ENCODE results near the gene SYVN1.

SYVN1 gene

GRCh38 chr11:65111159-65111743 is 23.1 kb downstream of the SYVN1 start:
- DNase-seq (ENCODE audit: low read depth in 1 of 2, low spot score in 1 of 2): no peak
- in situ Hi-C loops (cut with HindIII; ENCODE audit: low pct_unique_long_range_greater_than_20kb, low sequenced_read_pairs): no loop called here
- no peak for TF ChIP-seq JUND (IDR thresholded peaks at IDR 0.05; ENCODE audit: low read depth)

- DNase-seq (ENCODE audit: low read depth in 1 of 2, low spot score in 1 of 2): peak; percentile 89 to 91
- no peak for TF ChIP-seq JUND (IDR thresholded peaks at IDR 0.05; ENCODE audit: low read depth)
- in situ Hi-C loops (cut with HindIII; ENCODE audit: low pct_unique_long_range_greater_than_20kb, low sequenced_read_pairs): no loop called here
Measured at GRCh38 chr11:65110354-65110861, 23.9 kb downstream of the SYVN1 start.

DNA sequence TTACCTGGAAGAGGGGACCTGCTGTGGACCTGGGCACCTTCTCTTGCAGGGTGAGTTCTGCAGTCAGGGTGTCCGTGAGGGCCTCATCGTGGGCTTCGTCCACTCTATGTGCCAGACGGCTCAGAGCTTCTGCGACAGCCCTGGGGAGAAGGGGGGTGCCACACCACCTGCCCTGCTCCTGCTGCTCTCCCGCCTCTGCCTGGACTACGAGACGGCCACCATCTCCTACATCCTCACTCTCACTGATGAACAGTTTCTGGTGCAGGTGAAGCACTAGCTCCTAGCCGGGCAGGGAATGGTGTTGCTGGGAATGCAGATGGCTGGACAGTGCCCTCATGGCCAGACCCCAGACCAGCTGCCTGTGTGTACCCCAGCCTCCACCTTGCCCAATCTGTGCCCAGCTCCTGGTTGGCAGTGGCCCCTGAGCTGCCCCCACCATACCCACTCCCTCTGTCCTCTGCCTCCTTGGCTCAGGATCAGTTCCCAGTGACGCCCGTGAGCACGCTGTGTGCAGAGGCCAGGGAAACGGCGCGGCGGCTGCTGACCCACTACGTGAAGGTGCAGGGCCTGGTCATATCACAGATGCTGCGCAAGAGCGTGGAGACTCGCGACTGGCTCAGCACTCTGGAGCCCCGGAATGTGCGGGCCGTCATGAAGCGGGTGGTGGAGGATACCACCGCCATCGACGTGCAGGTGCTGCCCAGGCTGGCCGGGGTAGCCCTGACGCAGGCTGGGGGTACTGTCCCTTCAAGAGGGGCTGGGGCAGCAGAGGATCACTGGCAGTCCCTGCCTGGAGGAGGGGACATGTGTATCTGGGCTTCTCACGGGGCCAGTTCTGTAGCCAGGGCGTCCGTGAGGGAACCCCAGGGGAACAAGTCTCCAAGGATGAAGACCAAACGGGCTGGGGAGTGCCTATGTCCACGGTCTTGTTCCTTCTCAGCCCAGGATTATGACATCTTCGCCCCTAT is 24.8 kb downstream of the SYVN1 start:
- TF ChIP-seq JUND (IDR thresholded peaks at IDR 0.05; ENCODE audit: low read depth): no peak
- in situ Hi-C loops (cut with HindIII; ENCODE audit: low pct_unique_long_range_greater_than_20kb, low sequenced_read_pairs): no loop called here
- no peak for DNase-seq (ENCODE audit: low read depth in 1 of 2, low spot score in 1 of 2)

GRCh38 chr11:65108469-65109123 is 25.7 kb downstream of the SYVN1 start:
- in situ Hi-C loops (cut with HindIII; ENCODE audit: low pct_unique_long_range_greater_than_20kb, low sequenced_read_pairs): no loop called here
- TF ChIP-seq JUND (IDR thresholded peaks at IDR 0.05; ENCODE audit: low read depth): no peak

DNA sequence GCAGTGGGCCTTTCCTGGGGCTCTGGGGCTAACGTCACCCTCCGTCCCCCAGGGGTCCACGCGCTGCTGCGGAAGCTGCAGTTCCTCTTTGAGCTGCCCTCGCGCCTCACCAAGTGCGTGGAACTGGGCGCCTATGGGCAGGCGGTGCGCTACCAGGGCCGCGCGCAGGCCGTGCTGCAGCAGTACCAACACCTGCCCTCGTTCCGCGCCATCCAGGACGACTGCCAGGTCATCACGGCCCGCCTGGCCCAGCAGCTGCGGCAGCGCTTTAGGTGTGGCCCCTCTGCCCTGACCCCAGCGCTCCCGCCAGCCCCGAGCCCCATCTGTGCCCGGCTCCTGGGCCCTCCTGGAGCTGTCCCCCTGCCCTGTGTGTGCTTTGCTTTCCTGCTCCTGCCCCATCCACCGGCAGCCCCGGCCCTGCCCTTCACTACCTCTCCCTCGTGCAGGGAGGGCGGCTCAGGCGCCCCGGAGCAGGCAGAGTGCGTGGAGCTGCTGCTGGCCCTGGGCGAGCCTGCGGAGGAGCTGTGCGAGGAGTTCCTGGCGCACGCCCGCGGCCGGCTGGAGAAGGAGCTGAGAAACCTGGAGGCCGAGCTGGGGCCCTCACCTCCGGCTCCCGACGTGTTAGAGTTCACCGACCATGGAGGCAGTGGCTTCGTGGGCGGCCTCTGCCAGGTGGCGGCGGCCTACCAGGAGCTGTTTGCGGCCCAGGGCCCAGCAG is 26.4 kb downstream of the SYVN1 start:
- no peak for DNase-seq (ENCODE audit: low read depth in 1 of 2, low spot score in 1 of 2)
- in situ Hi-C loops (cut with HindIII; ENCODE audit: low pct_unique_long_range_greater_than_20kb, low sequenced_read_pairs): no loop called here
- no peak for TF ChIP-seq JUND (IDR thresholded peaks at IDR 0.05; ENCODE audit: low read depth)

More at GRCh38 chr11:65108469-65109123, 25.7 kb downstream of the SYVN1 start:
- DNase-seq (ENCODE audit: low read depth in 1 of 2, low spot score in 1 of 2): peak; percentile 81 to 98

DNA sequence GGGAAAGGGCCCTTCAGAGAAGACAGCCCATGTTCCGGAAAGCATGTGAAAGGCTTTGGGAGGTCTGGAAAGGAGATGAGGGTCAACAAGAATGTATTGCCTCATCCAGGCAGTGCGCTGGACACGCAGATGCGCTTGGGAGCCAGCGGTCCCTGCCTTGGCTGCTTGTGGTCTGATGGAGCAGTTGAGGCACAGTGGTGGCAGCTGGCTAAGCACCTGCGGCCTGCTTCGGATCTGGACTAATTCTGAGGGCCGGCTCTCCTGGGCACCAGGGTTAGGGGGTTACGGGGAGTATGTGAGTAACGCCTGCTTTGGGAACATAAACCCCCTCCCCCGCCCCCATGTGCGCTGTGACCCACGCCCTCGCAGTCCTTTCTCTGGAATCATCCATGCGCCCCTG is 27.2 kb downstream of the SYVN1 start:
- in situ Hi-C loops (cut with HindIII; ENCODE audit: low pct_unique_long_range_greater_than_20kb, low sequenced_read_pairs): no loop called here
- DNase-seq (ENCODE audit: low read depth in 1 of 2, low spot score in 1 of 2): no peak
- no peak for TF ChIP-seq JUND (IDR thresholded peaks at IDR 0.05; ENCODE audit: low read depth)

GRCh38 chr11:65104628-65105027 is 29.7 kb downstream of the SYVN1 start:
- TF ChIP-seq JUND (IDR thresholded peaks at IDR 0.05; ENCODE audit: low read depth): no peak
- in situ Hi-C loops (cut with HindIII; ENCODE audit: low pct_unique_long_range_greater_than_20kb, low sequenced_read_pairs): no loop called here
- DNase-seq (ENCODE audit: low read depth in 1 of 2, low spot score in 1 of 2): no peak

- no peak for TF ChIP-seq JUND (IDR thresholded peaks at IDR 0.05; ENCODE audit: low read depth)
- no peak for DNase-seq (ENCODE audit: low read depth in 1 of 2, low spot score in 1 of 2)
- in situ Hi-C loops (cut with HindIII; ENCODE audit: low pct_unique_long_range_greater_than_20kb, low sequenced_read_pairs): no loop called here
Measured at GRCh38 chr11:65103476-65103875, 30.8 kb downstream of the SYVN1 start.

- in situ Hi-C loops (cut with HindIII; ENCODE audit: low pct_unique_long_range_greater_than_20kb, low sequenced_read_pairs): no loop called here
- no peak for TF ChIP-seq JUND (IDR thresholded peaks at IDR 0.05; ENCODE audit: low read depth)
- DNase-seq (ENCODE audit: low read depth in 1 of 2, low spot score in 1 of 2): peak in 1 of 2 experiments; percentile 86
Measured at GRCh38 chr11:65102142-65103095, 31.9 kb downstream of the SYVN1 start.

- no peak for TF ChIP-seq JUND (IDR thresholded peaks at IDR 0.05; ENCODE audit: low read depth)
- no peak for DNase-seq (ENCODE audit: low read depth in 1 of 2, low spot score in 1 of 2)
- in situ Hi-C loops (cut with HindIII; ENCODE audit: low pct_unique_long_range_greater_than_20kb, low sequenced_read_pairs): no loop called here
Measured at GRCh38 chr11:65100674-65101350, 33.5 kb downstream of the SYVN1 start.

DNA sequence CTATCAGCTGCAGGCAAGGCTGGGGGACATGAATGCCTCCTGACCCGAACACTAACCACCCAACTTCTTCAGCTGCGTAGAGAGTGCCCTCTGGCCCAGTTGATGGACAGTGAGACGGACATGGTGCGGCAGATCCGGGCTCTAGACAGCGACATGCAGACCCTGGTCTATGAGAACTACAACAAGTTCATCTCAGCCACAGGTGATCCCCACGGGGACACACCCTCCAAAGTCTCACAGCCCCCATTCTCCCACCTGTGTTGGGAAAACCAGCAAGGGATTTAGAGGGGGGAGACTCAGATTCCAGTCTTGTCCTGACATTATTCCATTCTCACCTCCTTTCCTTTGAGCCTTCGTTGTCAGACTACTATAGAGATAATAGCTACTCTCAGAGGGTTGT is 37.4 kb downstream of the SYVN1 start:
- no peak for DNase-seq (ENCODE audit: low read depth in 1 of 2, low spot score in 1 of 2)
- in situ Hi-C loops (cut with HindIII; ENCODE audit: low pct_unique_long_range_greater_than_20kb, low sequenced_read_pairs): no loop called here
- TF ChIP-seq JUND (IDR thresholded peaks at IDR 0.05; ENCODE audit: low read depth): no peak
